NT2/D1 (cell line): ENCODE measurements around the gene PDHX.

ENCODE experiments used
- SUZ12 ChIP-seq: IDR thresholded peaks from 2 replicates; pipeline ENCODE4 v1.6.1; 2011; ENCODE audit not compliant: insufficient read length, insufficient read depth; ENCODE audit errors: extremely low read depth
- YY1 ChIP-seq: IDR thresholded peaks from 2 replicates; pipeline ENCODE4 v1.6.1; 2011; ENCODE audit not compliant: insufficient read length, insufficient read depth

GRCh38 chr11:34921156-34921555, 4.7 kb downstream of the PDHX start:
- TF ChIP-seq YY1 (no peak), SUZ12 (no peak)
